GM12878 (cell line): ENCODE measurements around the gene RHAG. TPM values are rescaled to one million over a fixed set of nuclear protein-coding genes. Genes with fewer than 3 reads are reported as not detected.

Source experiments
- ATAC-seq: fragments of 200-7000 bp; cut with Tn5 transposase; 3 replicates; pipeline ENCODE4 v1.9.1; 2020; ENCODE audit warnings: mild to moderate bottlenecking, moderate library complexity
- BruUV-seq: library from RNA; stranded (reverse); fragments of 400-500 nt; replicated peaks from 2 replicates; lab custom pipeline; 2021; lab: Mats Ljungman, UMichigan
- CTCF ChIA-PET: fragments of 300-600 bp; sonication (Branson Sonifier 250); formaldehyde crosslinking; extraction: SDS; loops from one replicate; lab custom pipeline; 2021; ENCODE audit warnings: inconsistent platforms; lab: Yijun Ruan, JAX
- POLR2A ChIA-PET: fragments of 350-600 bp; formaldehyde crosslinking; extraction: SDS; loops from one replicate; lab custom pipeline; 2021; ENCODE audit warnings: inconsistent platforms; lab: Charles Lee
- RAD21 ChIA-PET: fragments of 300-600 bp; sonication (Branson Sonifier 250); formaldehyde crosslinking; loops from one replicate; lab custom pipeline; 2023; ENCODE audit warnings: antibody characterized with exemption; ENCODE audit not compliant: unreplicated experiment; lab: Charles Lee
- SMC1A ChIA-PET: fragments of 300-600 bp; sonication (Branson Sonifier 250); formaldehyde crosslinking; loops from one replicate; lab custom pipeline; 2023; ENCODE audit not compliant: unreplicated experiment, uncharacterized antibody; lab: Charles Lee
- DNase-seq: peaks from one replicate; pipeline ENCODE4 v3.0.0-alpha.2; 2011; ENCODE audit warnings: low read depth, low spot score
- FAIRE-seq: peaks from 3 replicates; lab custom pipeline; 2011; peaks lifted over from hg19 to GRCh38; lab: Jason Lieb, UNC
- H2AFZ ChIP-seq: 2 replicates; pipeline ENCODE4 v1.6.0; 2011; ENCODE audit warnings: low read depth, low read length, control low read depth; ENCODE audit not compliant: control insufficient read depth
- H3K27ac ChIP-seq: 2 replicates; pipeline ENCODE4 v1.5.1; 2011; ENCODE audit warnings: control low read depth; ENCODE audit not compliant: control insufficient read depth, insufficient read depth
- H3K27me3 ChIP-seq, 2 experiments: replicated peaks in 1 of 2; 2 replicates each; pipeline versions ENCODE4 v1.6.0 to v1.6.1; 2011; ENCODE audit warnings: low read length in 1 of 2; ENCODE audit not compliant: control insufficient read depth in 2 of 2, insufficient read depth in 2 of 2
- H3K36me3 ChIP-seq, 2 experiments: 2 replicates each; pipeline ENCODE4 v1.5.1; 2011; ENCODE audit warnings: low read length in 1 of 2; ENCODE audit not compliant: control insufficient read depth in 2 of 2, insufficient read depth in 2 of 2
- H3K4me1 ChIP-seq: 2 replicates; pipeline ENCODE4 v1.6.1; 2011; ENCODE audit warnings: mild to moderate bottlenecking, low read length, moderate library complexity, mixed read lengths; ENCODE audit not compliant: control insufficient read depth, insufficient read depth
- H3K4me2 ChIP-seq: 2 replicates; pipeline ENCODE4 v1.6.0; 2011; ENCODE audit warnings: control low read depth; ENCODE audit not compliant: control insufficient read depth, insufficient read depth
- H3K4me3 ChIP-seq: fragments of 200-600 bp; sonication (generic); 2 replicates; pipeline ENCODE4 v1.5.1; 2016
- H3K79me2 ChIP-seq: 2 replicates; pipeline ENCODE4 v1.6.0; 2011; ENCODE audit warnings: low read length; ENCODE audit not compliant: control insufficient read depth, insufficient read depth
- H3K9ac ChIP-seq: 2 replicates; pipeline ENCODE4 v1.8.0; 2011; ENCODE audit warnings: low read length, control low read depth, mixed read lengths; ENCODE audit not compliant: control insufficient read depth, insufficient read depth
- H3K9me3 ChIP-seq: replicated peaks from 3 replicates; pipeline ENCODE4 v1.5.1; 2011; ENCODE audit warnings: mild to moderate bottlenecking, low read length; ENCODE audit not compliant: control insufficient read depth, insufficient read depth
- H4K20me1 ChIP-seq: 2 replicates; pipeline ENCODE4 v1.6.0; 2011; ENCODE audit not compliant: control insufficient read depth, insufficient read depth
- EGR1 ChIP-seq, 2 experiments: IDR thresholded peaks; 1 replicate in 1 of 2; 2 replicates in 1 of 2; pipeline ENCODE4 v1.6.1; 2011 to 2012; ENCODE audit warnings: low read depth in 2 of 2, low read length in 2 of 2, borderline replicate concordance in 1 of 2, mild to moderate bottlenecking in 1 of 2, moderate library complexity in 1 of 2
- ESRRA ChIP-seq: IDR thresholded peaks from 2 replicates; pipeline ENCODE4 v1.6.1; 2012; ENCODE audit warnings: mild to moderate bottlenecking, low read length, improper control_type of control experiment
- LARP7 ChIP-seq: fragments of 450-650 bp; IDR thresholded peaks from 2 replicates; pipeline ENCODE4 v1.6.1; 2017; ENCODE audit warnings: mild to moderate bottlenecking
- MEF2B ChIP-seq: fragments of 450-650 bp; IDR thresholded peaks from 2 replicates; pipeline ENCODE4 v1.6.1; 2018; ENCODE audit warnings: mild to moderate bottlenecking, moderate library complexity; ENCODE audit not compliant: partially characterized antibody, poor library complexity, severe bottlenecking
- MYB ChIP-seq: fragments of 150-350 bp; IDR thresholded peaks from 2 replicates; pipeline ENCODE4 v1.6.1; 2014; ENCODE audit warnings: mild to moderate bottlenecking, low read depth, low read length, borderline replicate concordance
- MYC ChIP-seq: IDR thresholded peaks from 2 replicates; pipeline ENCODE4 v1.6.1; 2011; ENCODE audit warnings: mild to moderate bottlenecking, low read length, moderate library complexity, inconsistent platforms; ENCODE audit not compliant: insufficient read depth, insufficient replicate concordance, insufficient read length, severe bottlenecking
- RAD51 ChIP-seq: fragments of 450-650 bp; IDR thresholded peaks from 2 replicates; pipeline ENCODE4 v1.6.1; 2016; ENCODE audit warnings: moderate library complexity, mild to moderate bottlenecking, inconsistent platforms
- SIN3A ChIP-seq: IDR thresholded peaks from 2 replicates; pipeline ENCODE4 v1.6.1; 2012; ENCODE audit warnings: low read depth, low read length, improper control_type of control experiment
- SMAD1 ChIP-seq: fragments of 450-650 bp; IDR thresholded peaks from 2 replicates; pipeline ENCODE4 v1.6.1; 2018; ENCODE audit warnings: mild to moderate bottlenecking, low read depth; ENCODE audit not compliant: partially characterized antibody
- TAF1 ChIP-seq: IDR thresholded peaks from 2 replicates; pipeline ENCODE4 v1.6.1; 2011; ENCODE audit warnings: mild to moderate bottlenecking, low read depth, low read length, borderline replicate concordance
- ZBED1 ChIP-seq: IDR thresholded peaks from 2 replicates; pipeline ENCODE4 v1.6.1; 2016; ENCODE audit warnings: borderline replicate concordance
- ZBTB40 ChIP-seq: fragments of 450-650 bp; IDR thresholded peaks from 2 replicates; pipeline ENCODE4 v1.6.1; 2016; ENCODE audit warnings: mild to moderate bottlenecking, moderate library complexity, borderline replicate concordance
- WGBS: methylation state at CpG from one replicate; pipeline ENCODE4 v1.1.6; 2016; ENCODE audit warnings: low lambda C conversion rate; ENCODE audit not compliant: insufficient replicate concordance, insufficient coverage; ENCODE audit errors: missing lambda C conversion rate; 5-methylcytosine and 5-hydroxymethylcytosine counted together
- in situ Hi-C: fragments of 300-500 bp; cut with MboI; formaldehyde crosslinking; loops from 9 replicates; pipeline ENCODE4 v1.14.3; 2018; ENCODE audit warnings: mixed read lengths
- intact Hi-C: fragments of 100-400 bp; cut with micrococcal nuclease; formaldehyde crosslinking; loops from one replicate; pipeline ENCODE4 v1.14.2; 2022; ENCODE audit not compliant: unreplicated experiment
- polyA plus RNA-seq, 11 experiments: library from polyadenylated mRNA; depleted of rRNA in 4 of 11; unstranded in 6 of 11; stranded (reverse) in 5 of 11; fragments of >200 nt; fragmentation: Nextera tagmentation in 4 of 11; fragmentation: Illumina TruSeq in 1 of 11; extraction: Ambion mirVana in 4 of 11; extraction: Trizol in 1 of 11; gene quantifications; 1 replicate in 1 of 11; 2 replicates in 10 of 11; pipeline versions ENCODE4 v1.2.1 to v1.2.3, GENCODE V29; 2011 to 2016; ENCODE audit warnings: inconsistent platforms in 2 of 11, missing spikeins in 2 of 11, low read depth in 1 of 11
- total RNA-seq, 4 experiments: library from RNA; depleted of rRNA in 3 of 4; stranded (reverse); fragments of >200 nt in 3 of 4; fragmentation: Illumina TruSeq in 1 of 4; extraction: Trizol in 1 of 4; gene quantifications; 2 replicates each; pipeline versions ENCODE4 v1.2.1 to v1.2.3, GENCODE V29; 2013 to 2021
- TF ChIP-seq, protein P1 (sequence below): fragments of 450-650 bp; IDR thresholded peaks from 2 replicates; pipeline ENCODE4 v1.6.1; 2018; ENCODE audit warnings: mild to moderate bottlenecking, low read depth, moderate library complexity; ENCODE audit not compliant: partially characterized antibody
- TF ChIP-seq, protein P2 (sequence below): IDR thresholded peaks from 2 replicates; pipeline ENCODE4 v1.6.1; 2011; ENCODE audit warnings: low read depth, mild to moderate bottlenecking, low read length, moderate library complexity, borderline replicate concordance; ENCODE audit errors: extremely low read depth
- TF ChIP-seq, protein P3 (sequence below): fragments of 450-650 bp; IDR thresholded peaks from 2 replicates; pipeline ENCODE4 v1.6.1; 2017; ENCODE audit warnings: low read depth, mild to moderate bottlenecking, moderate library complexity

RHAG gene
- total and polyA plus RNA-seq, 10 of the 15 experiments (the other 5 are each of a cell fraction or from before 2014, with no cell fraction given): 0.06 to 0.18 (median 0.10) TPM; not detected in 6

DNA sequence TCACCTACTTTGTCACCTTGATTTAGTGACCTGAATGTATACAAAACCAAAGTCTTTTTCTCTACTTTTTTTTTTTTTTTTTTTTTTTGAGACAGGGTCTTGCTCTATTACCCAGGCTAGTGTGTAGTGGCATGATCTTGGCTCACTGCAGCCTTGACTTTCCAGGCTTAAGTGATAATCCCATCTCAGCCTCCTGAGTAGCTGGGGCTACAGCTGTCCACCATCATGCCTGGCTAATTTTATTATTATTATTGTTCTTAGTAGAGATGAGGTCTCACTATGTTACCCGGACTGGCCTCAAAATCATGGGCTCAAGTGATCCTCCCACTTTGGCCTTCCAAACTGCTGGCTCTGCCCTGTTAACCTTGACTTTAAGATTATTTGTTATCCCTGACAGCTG, 39.2 kb upstream of the RHAG start:
- Histone ChIP-seq H3K79me2 (no peaks in the 10 kb centered on the region), H3K9me3 (no peaks in the 10 kb centered on the region), H2AFZ (no peak overlapping the region), H3K27me3 (no peaks in the 10 kb centered on the region), H3K36me3 (no peaks in the 10 kb centered on the region), H3K9ac (no peak overlapping the region), H3K4me2 (no peak overlapping the region), H3K27ac (no peak overlapping the region), H4K20me1 (no peaks in the 10 kb centered on the region), H3K4me1 (no peaks in the 10 kb centered on the region), H3K4me3 (no peak overlapping the region)
- DNase-seq (no peak), ATAC-seq (no peak), FAIRE-seq (no peak)
- CTCF ChIA-PET: no interaction called here
- RAD21 ChIA-PET: no interaction called here
- intact Hi-C loops: no loop called here
- SMC1A ChIA-PET: no interaction called here
- in situ Hi-C loops: no loop called here
- POLR2A ChIA-PET: no interaction called here
- no TSS peak for BruUV-seq
- WGBS: 36% methylated on average over 1 of the region's 1 CpG
- TF ChIP-seq, protein P1, sequence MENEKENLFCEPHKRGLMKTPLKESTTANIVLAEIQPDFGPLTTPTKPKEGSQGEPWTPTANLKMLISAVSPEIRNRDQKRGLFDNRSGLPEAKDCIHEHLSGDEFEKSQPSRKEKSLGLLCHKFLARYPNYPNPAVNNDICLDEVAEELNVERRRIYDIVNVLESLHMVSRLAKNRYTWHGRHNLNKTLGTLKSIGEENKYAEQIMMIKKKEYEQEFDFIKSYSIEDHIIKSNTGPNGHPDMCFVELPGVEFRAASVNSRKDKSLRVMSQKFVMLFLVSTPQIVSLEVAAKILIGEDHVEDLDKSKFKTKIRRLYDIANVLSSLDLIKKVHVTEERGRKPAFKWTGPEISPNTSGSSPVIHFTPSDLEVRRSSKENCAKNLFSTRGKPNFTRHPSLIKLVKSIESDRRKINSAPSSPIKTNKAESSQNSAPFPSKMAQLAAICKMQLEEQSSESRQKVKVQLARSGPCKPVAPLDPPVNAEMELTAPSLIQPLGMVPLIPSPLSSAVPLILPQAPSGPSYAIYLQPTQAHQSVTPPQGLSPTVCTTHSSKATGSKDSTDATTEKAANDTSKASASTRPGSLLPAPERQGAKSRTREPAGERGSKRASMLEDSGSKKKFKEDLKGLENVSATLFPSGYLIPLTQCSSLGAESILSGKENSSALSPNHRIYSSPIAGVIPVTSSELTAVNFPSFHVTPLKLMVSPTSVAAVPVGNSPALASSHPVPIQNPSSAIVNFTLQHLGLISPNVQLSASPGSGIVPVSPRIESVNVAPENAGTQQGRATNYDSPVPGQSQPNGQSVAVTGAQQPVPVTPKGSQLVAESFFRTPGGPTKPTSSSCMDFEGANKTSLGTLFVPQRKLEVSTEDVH: no peak
- TF ChIP-seq ZBED1: no peak
- TF ChIP-seq ZBTB40: no peak
- TF ChIP-seq, protein P2, sequence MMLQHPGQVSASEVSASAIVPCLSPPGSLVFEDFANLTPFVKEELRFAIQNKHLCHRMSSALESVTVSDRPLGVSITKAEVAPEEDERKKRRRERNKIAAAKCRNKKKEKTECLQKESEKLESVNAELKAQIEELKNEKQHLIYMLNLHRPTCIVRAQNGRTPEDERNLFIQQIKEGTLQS: no peak
- TF ChIP-seq TAF1: no peak
- TF ChIP-seq MYC: no peak
- TF ChIP-seq SMAD1: no peak
- TF ChIP-seq SIN3A: no peak
- no peak for TF ChIP-seq ESRRA
- TF ChIP-seq EGR1 (IDR thresholded peaks at IDR 0.05; ENCODE audit: borderline replicate concordance in 1 of 2, low read depth in 2 of 2, low read length in 2 of 2): no peak
- no peak for TF ChIP-seq LARP7
- no peak for TF ChIP-seq MYB
- no peak for TF ChIP-seq MEF2B
- TF ChIP-seq, protein P3, sequence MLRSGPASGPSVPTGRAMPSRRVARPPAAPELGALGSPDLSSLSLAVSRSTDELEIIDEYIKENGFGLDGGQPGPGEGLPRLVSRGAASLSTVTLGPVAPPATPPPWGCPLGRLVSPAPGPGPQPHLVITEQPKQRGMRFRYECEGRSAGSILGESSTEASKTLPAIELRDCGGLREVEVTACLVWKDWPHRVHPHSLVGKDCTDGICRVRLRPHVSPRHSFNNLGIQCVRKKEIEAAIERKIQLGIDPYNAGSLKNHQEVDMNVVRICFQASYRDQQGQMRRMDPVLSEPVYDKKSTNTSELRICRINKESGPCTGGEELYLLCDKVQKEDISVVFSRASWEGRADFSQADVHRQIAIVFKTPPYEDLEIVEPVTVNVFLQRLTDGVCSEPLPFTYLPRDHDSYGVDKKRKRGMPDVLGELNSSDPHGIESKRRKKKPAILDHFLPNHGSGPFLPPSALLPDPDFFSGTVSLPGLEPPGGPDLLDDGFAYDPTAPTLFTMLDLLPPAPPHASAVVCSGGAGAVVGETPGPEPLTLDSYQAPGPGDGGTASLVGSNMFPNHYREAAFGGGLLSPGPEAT: no peak
- TF ChIP-seq RAD51: no peak
